ENCODE data around the gene CDH4.
"Not testable (repeated sequence)": the region's sequence is repeated elsewhere in the genome, so short reads cannot be mapped to it uniquely, and the experiment has no call there.

The CDH4 gene

DNA sequence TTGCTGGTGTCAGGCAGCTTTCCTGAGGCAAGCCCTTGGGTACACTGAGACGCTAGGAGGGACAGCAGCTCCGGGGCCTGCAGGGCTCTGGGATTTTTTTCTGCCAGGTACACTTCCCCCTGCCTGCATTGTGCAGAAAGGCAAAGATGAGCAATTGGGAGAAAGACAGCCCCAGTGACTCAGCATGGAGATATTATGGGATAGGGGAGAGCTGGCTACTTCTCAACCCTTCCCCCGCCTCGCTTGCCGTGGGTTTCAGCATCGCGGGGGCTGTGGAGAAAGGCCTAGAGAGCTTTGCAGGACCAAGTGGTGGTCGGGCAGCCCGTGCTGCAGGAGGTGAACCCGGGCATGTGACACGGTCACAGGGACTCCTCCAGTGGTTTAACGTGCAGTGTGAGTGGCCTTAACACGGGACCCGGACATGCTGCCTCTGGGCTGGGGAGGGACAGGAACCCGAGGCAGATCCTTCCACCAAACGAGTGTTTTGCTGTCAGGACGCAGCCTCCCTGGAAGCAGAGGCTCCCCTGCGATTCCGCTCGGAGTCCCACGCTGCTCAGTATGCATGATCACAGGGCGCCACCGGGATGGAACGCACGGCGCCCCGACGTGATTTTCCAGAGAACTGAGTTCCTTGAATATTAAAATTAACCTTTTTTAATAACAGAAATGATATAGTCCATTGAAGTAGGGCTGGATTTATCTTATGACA is 139.9 kb downstream of the CDH4 start:
- no peak for DNase-seq

DNA sequence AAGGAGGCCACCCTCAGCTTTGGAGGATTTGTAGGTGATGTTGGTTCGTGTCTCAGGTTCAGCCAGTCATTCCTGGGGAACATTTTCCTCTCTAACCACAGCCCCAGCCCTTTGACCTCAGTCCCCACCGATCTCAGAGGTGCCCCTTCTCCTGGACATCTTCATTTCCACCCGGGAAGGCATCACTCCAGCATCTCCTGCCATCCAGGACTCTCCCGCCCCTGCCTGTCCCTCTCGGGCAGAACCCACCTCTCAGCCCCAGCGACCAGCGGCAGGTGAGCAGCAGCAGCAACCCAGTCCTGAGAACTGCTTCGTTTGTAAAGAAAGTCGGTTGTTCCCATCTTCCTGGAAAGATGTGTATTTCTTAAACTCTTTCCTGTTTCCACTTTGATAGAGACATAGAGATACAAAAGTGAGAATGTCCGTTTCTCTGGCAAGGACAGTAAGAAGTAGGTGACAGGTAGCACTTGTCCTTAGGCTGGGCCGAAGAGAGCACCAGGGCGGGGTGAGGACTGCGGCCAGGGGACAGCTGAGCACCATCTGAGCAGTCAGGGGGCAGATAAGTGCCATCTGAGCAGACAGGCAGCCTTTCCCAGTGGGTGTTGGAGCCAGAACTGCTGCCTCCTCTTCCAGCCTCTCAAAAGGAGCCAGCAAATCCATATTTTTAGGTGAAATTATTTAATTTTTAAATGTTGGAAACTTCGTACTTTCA is 142.2 kb downstream of the CDH4 start:
- DNase-seq = no peak

DNA sequence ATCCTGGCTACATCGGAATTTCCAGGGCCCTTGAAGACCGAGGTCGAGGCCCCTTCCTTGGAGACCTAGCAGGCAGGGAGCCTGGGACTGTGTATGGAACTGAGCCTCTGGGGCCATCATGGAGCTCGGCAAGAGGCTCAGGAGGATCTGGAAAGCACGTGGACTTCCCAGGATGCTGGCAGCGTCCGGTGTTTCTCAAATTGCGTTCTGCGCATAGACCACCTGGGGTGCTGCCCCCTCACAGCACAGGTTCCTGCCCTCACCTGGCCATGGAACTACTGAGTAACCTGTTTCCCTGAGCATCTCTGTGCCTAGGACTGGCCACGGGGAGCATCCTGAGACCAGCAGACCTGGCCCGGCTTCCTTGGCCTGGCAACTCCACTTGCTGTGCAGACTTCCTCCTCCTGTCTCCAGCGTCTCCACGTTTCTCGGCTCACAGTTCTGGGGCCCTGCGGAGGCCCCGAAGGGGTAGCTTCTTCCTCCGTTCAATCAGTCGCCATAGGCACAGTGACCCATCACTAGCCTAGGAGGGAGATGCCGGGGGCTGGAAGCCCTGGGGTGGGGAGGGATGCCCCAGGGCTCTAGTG is 144.3 kb downstream of the CDH4 start:
- DNase-seq = no peak

DNA sequence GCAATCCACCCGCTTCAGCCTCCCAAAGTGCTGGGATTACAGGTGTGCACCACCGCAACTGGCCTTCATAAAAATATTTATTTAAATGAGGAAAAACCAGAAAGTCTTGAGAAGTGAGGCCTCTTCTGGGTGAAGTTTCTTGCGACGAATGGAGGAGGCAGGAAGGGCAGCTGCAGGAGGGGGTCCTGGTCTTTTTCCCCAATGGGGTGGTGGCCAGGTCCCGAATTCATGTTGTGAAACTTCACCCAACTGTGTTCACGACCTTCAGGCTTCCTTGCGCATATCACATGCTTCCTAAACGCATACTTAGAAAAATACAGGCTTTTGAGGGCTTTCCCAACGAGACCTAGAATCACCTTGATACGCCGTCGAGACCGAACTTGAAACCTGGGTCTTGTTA is 145.1 kb downstream of the CDH4 start:
- DNase-seq = no peak

DNA sequence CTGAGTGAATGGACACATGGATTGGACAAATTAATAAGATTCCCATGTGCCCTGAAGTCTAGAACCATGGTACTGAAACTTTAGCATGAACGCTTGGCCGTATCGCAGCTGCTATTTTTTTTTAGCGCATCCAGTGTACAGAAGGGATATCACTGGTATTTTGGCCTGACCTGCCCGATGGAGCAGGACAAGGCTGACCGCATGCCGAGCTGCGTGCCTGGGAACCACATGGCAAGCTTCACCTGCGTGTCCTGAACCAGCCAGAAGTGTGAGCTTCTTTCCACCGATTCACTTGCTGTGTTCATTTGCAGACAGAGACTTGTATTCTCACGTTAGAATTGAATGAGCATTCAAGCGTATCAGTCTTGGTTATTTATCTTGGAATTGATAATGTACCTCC is 145.7 kb downstream of the CDH4 start:
- no peak for DNase-seq

DNA sequence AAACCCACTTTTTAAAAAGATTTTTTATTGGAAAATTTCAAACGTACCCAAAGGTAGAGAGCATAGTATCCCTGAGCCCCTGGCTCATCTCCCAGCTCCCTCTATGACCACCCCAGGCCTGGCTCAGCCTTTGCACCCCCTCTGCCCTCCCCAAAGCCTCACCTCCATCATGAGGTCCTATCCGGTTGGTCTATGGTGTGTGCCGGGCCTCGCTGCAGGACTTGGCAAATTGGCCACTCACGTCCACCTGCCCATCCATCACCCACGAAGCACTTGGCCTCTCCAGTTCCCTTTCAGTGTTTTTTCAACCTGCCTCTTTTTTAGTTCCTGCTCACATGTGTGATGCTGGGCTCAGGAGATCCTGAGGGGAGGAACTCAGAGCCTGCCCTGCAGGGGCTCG is 147.4 kb downstream of the CDH4 start:
- no peak for DNase-seq

DNA sequence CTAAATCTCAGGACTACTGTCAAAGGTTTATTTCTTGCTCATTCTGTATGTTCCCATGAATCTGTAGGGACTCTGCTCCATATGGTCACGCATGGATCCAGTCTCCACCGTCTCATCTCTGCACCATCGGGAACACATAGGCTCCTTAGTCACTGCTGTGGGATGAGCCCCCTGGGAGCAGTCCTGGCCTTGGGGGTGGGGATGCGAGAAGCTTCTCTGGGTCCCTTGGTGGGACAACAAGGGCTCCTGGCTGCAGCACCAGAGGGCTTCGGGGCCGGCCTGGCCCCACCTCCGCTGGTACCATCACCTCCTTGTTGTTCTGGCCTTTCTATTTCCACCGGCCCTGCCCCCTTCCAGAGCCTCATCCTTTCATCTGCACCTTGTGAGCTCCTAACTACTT is 148.4 kb downstream of the CDH4 start:
- DNase-seq = no peak

DNA sequence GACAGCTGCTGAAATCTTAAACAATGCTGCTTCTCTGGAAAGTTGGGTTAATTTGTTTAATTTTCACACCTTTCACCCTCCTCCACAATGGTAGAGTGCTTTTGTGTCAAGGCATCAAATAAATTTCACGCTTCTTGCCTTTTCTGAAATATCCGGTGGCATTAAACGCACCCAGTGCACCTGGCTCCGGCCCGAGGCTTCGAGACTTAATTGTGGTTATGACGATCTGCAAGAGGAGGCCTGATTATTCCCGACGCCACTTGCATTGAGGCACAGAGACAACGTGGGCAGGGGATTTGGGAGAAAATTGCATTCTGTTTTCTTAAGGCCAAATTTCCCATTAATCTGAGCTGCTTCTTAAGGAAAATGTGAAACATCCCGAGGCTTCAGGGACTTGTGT is 152.2 kb downstream of the CDH4 start:
- DNase-seq = no peak

DNA sequence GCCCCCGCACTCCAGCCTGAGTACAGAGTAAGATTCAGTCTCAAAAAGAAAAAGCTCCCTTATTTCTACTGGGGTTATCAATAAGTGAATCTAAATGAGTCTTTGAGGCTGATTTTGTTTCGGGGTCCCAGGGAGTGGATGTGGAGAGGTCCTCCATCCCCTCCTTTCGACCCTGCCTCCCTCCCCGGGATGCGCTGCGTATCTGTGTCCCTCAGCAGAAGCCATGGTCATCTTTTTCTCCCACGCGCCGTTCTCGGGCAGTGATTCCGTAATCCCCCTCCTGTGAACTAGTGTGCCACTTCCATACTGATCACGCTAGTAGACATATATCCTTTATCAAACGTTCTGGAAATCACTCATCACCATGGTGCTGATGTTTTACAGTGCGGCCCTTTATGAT is 152.9 kb downstream of the CDH4 start:
- no peak for DNase-seq

DNA sequence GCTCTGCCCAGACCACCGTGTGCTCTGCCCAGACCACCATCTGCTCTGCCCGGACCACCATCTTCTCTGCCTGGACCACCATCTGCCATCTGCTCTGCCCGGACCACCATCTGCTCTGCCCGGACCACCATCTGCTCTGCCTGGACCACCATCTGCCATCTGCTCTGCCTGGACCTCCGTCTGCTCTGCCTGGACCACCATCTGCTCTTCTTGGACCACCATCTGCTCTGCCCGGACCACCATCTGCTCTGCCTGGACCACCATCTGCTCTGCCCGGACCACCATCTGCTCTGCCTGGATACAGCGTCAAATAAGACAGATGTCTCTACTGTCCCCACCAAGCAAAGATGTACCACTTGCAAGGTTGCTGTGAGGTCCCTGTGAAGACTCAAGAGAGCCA is 154.7 kb downstream of the CDH4 start:
- DNase-seq = not testable (repeated sequence)

DNA sequence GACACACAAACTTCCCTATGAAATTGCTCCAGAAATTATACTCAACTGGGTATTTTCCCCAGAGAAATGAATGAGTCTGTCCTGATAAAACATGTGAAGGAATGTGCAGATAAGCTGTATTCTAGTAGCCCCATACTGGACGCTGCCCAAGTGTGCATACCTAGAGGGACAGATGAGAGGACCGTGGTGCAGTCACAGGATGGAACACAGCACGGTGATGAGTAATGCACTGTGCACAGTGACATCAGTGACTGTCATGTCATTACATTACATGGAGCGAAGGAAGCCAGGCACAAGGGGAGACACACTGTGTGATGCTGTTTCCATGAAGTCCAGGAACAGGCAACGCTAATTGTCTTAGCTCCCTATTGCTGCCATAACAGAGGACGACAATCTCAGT is 155.5 kb downstream of the CDH4 start:
- DNase-seq = no peak

DNA sequence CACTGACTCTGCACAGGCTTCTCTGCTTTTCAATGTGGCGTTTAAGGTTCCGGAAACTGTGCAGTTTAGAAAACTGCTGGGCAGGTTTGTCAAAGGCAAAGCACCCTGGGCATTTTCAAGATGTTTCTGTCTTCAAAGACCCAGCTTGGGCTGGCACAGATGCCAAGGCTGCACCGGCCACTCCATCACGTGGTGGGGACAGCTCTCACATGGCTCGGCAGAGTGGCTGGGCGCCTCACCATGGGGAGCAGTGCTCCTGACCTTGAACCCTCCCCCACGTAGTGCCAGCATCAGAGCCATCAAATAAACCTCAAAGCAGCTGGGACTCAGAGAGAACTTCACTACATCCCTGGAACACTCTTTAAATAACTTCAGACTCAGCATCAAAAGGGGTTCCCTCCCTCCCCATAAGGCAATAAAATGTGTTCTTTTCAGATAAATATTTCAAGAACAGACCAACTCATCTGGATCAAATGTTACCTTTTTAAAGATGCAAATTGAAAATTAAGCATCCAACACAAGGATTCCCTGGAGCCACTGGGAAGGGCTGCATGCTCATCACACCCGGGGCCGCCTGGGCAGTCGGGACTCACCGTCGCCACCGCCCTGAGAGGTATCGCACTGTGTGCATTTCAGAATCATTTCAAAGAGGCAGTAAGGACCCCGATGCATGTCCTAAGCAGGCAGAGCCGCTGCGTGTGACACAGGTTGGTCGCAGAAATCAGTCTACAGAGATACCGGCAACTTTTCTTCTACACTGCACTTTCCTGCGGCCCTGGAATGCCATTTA is 157.1 kb downstream of the CDH4 start:
- DNase-seq = no peak

DNA sequence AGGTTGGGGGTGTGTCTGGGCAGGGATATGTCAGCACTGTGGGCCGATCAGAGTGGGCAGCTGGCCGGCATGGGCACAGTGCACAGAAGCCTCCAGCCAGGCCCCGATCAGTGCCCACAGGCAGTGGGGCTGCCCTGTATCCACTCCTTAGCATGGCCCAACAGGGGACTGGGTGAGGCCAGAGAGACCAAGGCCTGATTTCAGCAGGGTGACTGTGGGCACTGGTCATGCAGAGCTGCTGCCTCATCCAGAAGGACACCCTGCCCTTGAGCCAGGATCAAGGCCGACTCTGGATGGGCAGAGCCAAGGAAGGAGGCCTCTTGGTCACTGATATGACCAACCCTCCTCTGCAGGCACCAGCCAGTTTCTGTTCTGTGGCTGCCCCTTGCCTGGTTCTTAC is 159.7 kb downstream of the CDH4 start:
- DNase-seq = no peak

DNA sequence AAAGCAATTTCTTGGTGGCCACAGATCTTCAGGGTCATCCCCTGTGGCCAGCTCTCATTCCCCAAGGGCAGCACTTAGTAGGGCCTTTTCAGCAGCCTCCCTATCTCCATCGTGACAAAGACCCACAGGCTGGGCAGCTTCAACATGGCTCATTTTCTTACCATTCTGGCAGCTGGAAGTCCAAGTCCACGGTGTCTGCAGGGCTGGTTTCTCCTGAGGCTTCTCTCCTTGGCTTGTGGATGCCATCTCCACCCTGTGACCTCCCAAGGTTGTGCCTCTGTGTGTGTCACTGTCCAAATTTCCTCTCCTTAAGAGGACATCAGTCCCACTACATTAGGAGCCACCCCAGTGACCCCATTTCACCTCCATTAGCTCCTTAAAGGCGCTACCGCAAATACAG is 161.7 kb downstream of the CDH4 start:
- no peak for DNase-seq

DNA sequence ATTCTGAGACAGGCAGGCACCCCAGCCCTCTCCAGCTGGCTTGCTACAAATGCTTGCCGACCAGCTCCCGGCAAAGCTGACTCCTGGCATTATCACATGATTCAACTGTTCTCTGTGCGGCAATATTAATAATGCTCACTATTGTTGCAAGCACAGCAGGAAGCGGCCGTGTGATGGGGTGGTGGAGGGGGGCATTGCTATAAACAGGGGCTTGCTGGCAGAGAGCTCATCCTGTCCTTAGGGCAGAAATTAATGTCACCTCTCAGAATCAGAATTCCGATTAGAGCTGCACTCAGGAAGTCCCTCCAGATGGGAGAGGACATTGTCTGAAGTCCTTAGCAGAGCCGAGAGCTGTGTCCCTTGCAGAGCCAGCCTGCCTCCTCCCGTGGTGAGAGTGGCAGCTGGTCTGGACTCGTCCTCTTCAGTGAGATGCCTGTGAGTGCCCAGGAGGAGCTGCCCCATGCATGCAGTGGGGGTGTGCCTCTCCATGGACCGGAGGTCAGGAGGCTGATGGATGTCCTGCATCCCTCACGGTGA is 162.5 kb downstream of the CDH4 start:
- no peak for DNase-seq

DNA sequence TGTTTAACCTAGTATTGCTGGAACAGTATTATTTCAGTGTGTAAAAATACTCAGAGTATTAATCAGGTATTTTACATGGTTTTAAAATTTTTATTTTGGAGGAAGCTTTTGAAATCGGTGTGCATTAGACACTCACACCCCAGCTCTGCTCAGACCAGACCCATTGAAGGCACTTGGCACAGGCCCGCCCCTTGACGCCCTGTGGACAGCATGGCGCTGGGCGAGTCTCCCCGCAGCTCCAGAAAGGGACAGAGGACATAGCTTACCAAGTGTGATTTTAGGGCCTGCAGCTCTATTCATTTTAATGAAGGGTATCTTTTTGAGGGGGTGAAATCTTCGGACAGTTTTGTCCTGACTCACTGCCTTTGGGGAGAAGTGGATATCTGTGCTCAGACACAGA is 164.5 kb downstream of the CDH4 start:
- DNase-seq = no peak

DNA sequence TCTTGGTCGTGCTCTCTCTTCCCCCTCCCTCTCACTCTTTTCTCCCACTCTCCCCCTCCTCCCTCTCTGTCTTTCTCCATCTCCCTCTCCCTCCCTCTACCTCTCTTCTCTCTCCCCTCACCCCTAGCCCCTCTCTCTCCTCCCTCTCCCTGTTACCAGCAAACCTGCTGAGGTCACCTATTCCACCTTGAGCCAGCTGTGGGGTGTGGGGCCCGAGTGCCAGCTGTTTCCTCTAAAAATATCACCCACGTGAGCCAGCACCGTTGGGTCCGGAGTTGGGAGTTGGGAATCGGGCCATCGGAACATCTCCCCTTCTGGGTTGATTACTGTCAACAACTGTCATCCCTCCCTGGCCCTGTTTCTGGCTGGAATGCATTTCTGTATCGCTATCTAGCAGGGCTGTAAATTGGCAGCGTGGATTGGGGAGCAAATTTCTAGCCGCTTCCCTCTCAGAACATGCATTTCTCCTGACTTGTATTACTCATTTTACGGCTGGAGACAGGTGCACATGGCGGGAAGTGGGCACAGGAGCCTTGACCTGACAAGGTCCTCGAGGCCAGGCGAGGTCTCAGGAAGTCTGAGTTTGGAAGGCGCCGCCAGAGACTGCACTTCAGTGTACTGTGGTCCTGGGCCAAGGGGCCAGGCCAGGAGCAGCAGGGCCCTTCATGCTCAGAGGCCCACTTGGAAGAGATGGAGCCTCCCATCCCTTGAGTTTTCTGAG is 165.3 kb downstream of the CDH4 start:
- no peak for DNase-seq

DNA sequence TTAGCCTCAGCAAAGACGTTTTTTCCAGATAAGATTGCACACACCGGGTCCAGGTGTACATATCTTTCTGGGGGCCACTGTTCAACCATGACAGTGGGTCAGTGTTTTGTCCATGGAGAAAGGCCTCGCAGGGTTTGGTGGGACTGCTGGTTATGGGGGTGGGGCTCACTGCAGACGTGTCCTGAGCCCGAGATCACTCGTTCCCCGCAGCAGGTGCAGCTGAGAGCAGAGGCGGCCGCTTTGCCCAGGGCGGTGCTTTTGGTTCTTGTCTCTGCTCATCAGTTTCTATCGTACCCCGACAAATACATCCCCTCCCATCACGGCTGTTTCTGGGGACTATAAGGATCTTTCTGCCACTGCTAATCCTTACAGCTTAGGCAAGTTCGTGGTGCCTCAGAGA is 166.9 kb downstream of the CDH4 start:
- DNase-seq = no peak

DNA sequence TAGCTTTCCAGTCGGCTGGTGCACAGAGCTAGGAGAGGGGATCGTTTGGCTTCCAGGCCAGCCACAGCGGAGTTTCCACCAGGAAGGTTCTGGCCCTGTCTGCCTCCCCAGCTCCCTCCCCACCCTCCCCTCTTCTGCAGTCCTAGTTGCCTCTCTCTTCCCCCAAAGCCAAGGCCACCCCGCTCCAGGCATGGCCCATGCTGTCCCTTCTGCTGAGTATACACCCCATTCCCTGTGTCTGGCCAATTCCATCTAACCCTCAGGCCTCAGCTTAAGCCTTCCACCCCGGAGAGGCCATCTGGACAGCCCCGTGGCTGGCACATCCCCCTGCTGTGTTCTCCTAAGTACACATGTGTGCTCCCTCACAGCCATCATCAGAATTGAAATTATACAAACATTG is 167.4 kb downstream of the CDH4 start:
- DNase-seq = no peak

DNA sequence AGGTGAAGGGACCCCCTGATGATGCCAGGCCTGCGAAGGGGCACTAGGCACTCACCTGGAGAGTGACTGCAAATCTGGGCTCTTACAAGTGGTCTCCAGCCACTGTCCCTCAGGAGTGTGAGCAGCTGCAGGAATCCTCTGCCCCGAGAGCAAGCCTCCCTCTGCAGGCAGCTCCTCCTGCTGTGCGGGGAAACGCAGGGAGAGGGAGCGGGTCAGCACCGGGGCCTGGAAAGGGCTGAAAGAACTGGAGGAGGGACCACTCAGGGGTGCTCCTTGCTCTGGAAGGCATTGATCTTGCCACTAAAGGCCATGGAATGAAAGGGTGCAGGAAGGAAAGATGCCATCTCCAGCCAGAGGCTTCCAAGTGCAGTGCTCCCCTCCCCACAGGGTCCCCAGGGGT is 168.0 kb downstream of the CDH4 start:
- DNase-seq = no peak

DNA sequence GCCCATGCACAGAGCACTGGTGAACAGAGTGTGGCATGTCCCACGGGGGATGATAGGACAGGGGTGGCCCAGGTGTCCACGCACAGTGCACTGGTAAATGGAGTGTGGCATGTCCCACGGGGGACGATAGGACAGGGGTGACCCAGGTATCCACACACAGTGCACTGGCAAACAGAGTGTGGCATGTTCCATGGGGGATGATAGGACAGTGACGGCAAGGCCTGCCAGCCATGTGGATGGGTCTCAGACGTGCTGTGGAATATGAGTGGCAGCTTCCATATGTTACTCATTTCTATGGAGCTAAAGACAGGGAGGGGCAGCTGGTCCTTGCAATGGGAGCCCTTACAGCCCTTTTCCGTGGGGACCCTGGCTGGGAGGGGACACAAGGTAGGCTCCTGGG is 168.7 kb downstream of the CDH4 start:
- no peak for DNase-seq

DNA sequence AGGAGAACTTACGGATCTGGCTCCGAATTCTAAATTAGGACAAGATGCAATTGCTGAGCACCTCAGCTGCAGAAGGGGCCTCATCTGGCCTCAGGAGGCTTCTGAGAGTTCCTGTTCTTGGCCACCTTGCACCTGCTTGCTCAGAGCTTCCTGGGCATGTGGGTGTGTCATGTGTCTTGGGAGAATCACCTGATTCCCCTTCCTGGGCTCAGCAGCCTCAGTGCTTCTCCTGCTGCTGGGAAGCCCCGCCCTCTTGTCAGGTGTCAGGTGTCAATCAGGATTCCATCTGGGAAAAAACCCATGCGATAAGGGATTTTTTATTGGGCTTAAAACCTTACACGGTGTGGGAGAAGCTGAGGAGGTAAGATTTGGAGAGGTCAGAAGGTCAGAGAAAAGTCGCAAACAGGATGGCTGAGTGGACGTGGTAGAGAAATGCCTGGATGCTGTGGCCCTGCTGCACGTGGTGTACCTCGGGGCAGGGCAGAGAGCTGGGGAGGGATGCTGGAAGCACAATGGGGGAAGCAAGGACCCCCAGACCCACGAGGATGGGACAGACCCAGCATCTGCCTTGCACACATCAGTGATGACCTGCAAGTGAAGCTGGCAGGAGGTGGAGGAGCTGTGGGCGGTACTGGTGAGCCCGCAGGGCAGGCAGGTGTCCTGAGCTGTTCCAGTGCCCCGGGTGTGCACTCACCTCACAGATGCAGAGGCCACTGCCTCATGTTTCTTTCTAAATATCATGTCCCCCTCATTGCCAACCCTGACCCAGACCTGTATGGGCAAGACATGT is 170.8 kb downstream of the CDH4 start:
- no peak for DNase-seq
